DOHH2 (cell line): Measurements from ENCODE around the gene SLC49A3.

ENCODE experiments used
- H3F3A ChIP-seq: fragments of 200-600 bp; sonication (generic), shearing (Covaris generic); 2 replicates; pipeline ENCODE4 v1.6.0; 2016; ENCODE audit warnings: antibody characterized with exemption, mild to moderate bottlenecking; ENCODE audit not compliant: control insufficient read depth, insufficient read depth
- H3K27ac ChIP-seq: fragments of 200-600 bp; sonication (generic); 2 replicates; pipeline ENCODE4 v1.5.1; 2014; ENCODE audit warnings: low read depth, mild to moderate bottlenecking, low read length, moderate library complexity
- H3K27me3 ChIP-seq: fragments of 200-600 bp; sonication (generic); 2 replicates; pipeline ENCODE4 v1.6.1; 2014; ENCODE audit warnings: mild to moderate bottlenecking, low read length, mixed read lengths; ENCODE audit not compliant: control insufficient read depth
- H3K36me3 ChIP-seq: fragments of 200-600 bp; sonication (generic); 2 replicates; pipeline ENCODE4 v1.6.1; 2014; ENCODE audit warnings: mild to moderate bottlenecking, low read length, moderate library complexity, mixed read lengths; ENCODE audit not compliant: control insufficient read depth
- H3K4me1 ChIP-seq: fragments of 200-600 bp; sonication (generic); 2 replicates; pipeline ENCODE4 v1.6.1; 2014; ENCODE audit warnings: mild to moderate bottlenecking, low read length, mixed read lengths; ENCODE audit not compliant: control insufficient read depth
- H3K4me2 ChIP-seq: fragments of 200-600 bp; sonication (generic); 2 replicates; pipeline ENCODE4 v1.6.0; 2014; ENCODE audit warnings: mild to moderate bottlenecking, low read length, moderate library complexity
- H3K4me3 ChIP-seq: fragments of 200-600 bp; sonication (generic); 2 replicates; pipeline ENCODE4 v1.5.1; 2014; ENCODE audit warnings: mild to moderate bottlenecking, low read length, mixed read lengths
- H3K79me2 ChIP-seq: fragments of 200-600 bp; sonication (generic); 2 replicates; pipeline ENCODE4 v1.6.1; 2014; ENCODE audit warnings: mild to moderate bottlenecking, low read length, mixed read lengths; ENCODE audit not compliant: control insufficient read depth
- H3K9me2 ChIP-seq: fragments of 200-600 bp; sonication (generic); replicated peaks from 2 replicates; pipeline ENCODE4 v1.6.1; 2014; ENCODE audit warnings: mild to moderate bottlenecking, low read length, mixed read lengths; ENCODE audit not compliant: control insufficient read depth
- H3K9me3 ChIP-seq: fragments of 200-600 bp; sonication (generic); 2 replicates; pipeline ENCODE4 v1.6.1; 2014; ENCODE audit warnings: antibody characterized with exemption, low read length, mixed read lengths; ENCODE audit not compliant: control insufficient read depth, insufficient read depth
- H4K20me1 ChIP-seq: fragments of 200-600 bp; sonication (generic); 2 replicates; pipeline ENCODE4 v1.6.0; 2014; ENCODE audit warnings: low read depth, mild to moderate bottlenecking, antibody characterized with exemption, low read length, moderate library complexity; ENCODE audit not compliant: control insufficient read depth, insufficient read depth
- CTCF ChIP-seq: fragments of 200-600 bp; sonication (generic); IDR thresholded peaks from one replicate; pipeline ENCODE4 v1.5.1; 2014; ENCODE audit warnings: antibody characterized with exemption, mild to moderate bottlenecking, low read depth, low read length; ENCODE audit not compliant: poor library complexity, severe bottlenecking
- EZH2phosphoT487 ChIP-seq: fragments of 200-600 bp; sonication (generic); IDR thresholded peaks from 2 replicates; pipeline ENCODE4 v1.6.1; 2017; ENCODE audit warnings: borderline replicate concordance, mild to moderate bottlenecking, antibody characterized with exemption, low read length, moderate library complexity, mixed read lengths

SLC49A3 gene

GRCh38 chr4:714087-714486 is 25.1 kb upstream of the SLC49A3 start:
- H3K27me3 ChIP-seq, result no peaks in the 10 kb centered on the region
- TF ChIP-seq EZH2phosphoT487 (no peak), CTCF (no peak)
- 0 out of 2 replicates have a peak, but pooled peaks cover 4% of the 10 kb centered on the region for H4K20me1 ChIP-seq
- H3K27ac ChIP-seq, result no peak overlapping the region
- peaks cover 85% of the 10 kb centered on the region for H3K79me2 ChIP-seq
- no peaks in the 10 kb centered on the region for H3K9me3 ChIP-seq
- H3K4me1 ChIP-seq, result no peaks in the 10 kb centered on the region
- H3F3A ChIP-seq, result peaks cover 3% of the 10 kb centered on the region; the same call in 1 of the 2 replicates
- no peak overlapping the region for H3K4me2 ChIP-seq
- no peaks in the 10 kb centered on the region for H3K9me2 ChIP-seq
- H3K4me3 ChIP-seq, result no peak overlapping the region
- H3K36me3 ChIP-seq, result peaks cover 26% of the 10 kb centered on the region

DNA sequence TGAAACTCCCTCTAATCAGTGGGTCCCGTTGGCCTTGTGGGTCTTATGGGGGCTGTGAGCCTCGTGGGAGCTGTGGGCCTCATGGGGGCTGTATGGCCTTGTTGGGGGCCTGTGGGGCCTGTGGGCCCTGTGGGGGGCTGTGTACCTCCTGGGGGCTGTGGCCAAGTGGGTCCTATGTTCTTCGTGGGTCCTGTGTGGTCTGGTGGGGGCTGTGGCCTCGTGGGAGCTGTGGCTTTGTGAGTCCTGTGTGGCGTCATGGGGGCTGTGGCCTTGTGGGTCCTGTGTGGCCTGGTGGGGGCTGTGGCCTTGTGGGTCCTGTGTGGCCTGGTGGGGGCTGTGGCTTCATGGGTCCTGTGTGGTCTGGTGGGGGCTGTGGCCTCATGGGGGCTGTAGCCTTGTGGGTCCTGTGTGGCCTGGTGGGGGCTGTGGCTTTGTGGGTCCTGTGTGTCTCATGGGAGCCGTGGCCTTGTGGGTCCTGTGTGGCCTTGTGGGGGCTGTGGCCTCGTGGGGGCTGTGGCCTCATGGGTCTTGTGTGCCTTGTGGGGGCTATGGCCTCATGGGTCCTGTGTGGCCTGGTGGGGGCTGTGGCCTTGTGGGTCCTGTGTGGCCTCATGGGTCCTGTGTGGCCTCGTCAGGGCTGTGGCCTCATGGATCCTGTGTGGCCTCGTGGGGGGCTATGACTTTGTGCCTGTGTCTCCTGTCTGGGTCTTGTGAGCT is 24.1 kb upstream of the SLC49A3 start:
- peaks cover 10% of the 10 kb centered on the region; the same call in 1 of the 2 replicates for H4K20me1 ChIP-seq
- H3F3A ChIP-seq, result peaks cover 3% of the 10 kb centered on the region; the same call in 1 of the 2 replicates
- 0 out of 2 replicates have a peak, but pooled peaks cover 3% of the 10 kb centered on the region for H3K4me1 ChIP-seq
- no peaks in the 10 kb centered on the region for H3K27me3 ChIP-seq
- no peak overlapping the region for H3K4me2 ChIP-seq
- H3K36me3 ChIP-seq, result peaks cover 36% of the 10 kb centered on the region
- TF ChIP-seq CTCF, result no peak
- TF ChIP-seq EZH2phosphoT487, result no peak
- no peak overlapping the region for H3K4me3 ChIP-seq
- peaks cover 85% of the 10 kb centered on the region for H3K79me2 ChIP-seq
- H3K9me3 ChIP-seq, result no peaks in the 10 kb centered on the region
- H3K27ac ChIP-seq, result no peak overlapping the region
- no peaks in the 10 kb centered on the region for H3K9me2 ChIP-seq

DNA sequence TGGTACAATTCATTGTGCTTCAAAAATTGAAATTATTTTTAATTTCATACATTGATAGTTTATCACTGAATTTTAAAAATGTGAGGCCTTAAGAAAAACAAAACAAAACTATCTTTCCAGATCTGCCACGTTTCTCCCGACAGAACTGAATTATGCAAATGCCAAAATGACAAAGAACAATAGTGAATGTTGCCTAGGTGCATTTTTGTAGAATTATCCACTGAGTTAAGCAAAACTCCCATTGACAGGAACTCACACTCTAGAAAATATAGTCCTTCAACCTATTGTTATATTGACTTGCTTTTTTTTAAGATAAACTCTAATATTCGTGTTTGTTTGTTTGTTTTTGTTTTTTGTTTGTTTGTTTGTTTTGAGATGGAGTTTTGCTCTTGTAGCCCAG is 23.1 kb upstream of the SLC49A3 start:
- no peak overlapping the region for H3K4me2 ChIP-seq

More for the DNA sequence above, 23.1 kb upstream of the SLC49A3 start:
- Histone ChIP-seq H3K36me3 (peaks cover 36% of the 10 kb centered on the region), H4K20me1 (peaks cover 10% of the 10 kb centered on the region; the same call in 1 of the 2 replicates), H3F3A (peaks cover 3% of the 10 kb centered on the region; the same call in 1 of the 2 replicates), H3K9me3 (no peaks in the 10 kb centered on the region), H3K4me1 (peaks cover 6% of the 10 kb centered on the region), H3K27me3 (no peaks in the 10 kb centered on the region), H3K27ac (no peak overlapping the region), H3K4me3 (no peak overlapping the region), H3K79me2 (peaks cover 85% of the 10 kb centered on the region), H3K9me2 (no peaks in the 10 kb centered on the region)
- TF ChIP-seq EZH2phosphoT487, result no peak
- no peak for TF ChIP-seq CTCF
